ENCODE measurements around the gene ZMIZ1.

ZMIZ1 gene

GRCh38 chr10:79155301-79156081 is 86.7 kb downstream of the ZMIZ1 start:
- DNase-seq (ENCODE audit: low read depth): no peak

DNA sequence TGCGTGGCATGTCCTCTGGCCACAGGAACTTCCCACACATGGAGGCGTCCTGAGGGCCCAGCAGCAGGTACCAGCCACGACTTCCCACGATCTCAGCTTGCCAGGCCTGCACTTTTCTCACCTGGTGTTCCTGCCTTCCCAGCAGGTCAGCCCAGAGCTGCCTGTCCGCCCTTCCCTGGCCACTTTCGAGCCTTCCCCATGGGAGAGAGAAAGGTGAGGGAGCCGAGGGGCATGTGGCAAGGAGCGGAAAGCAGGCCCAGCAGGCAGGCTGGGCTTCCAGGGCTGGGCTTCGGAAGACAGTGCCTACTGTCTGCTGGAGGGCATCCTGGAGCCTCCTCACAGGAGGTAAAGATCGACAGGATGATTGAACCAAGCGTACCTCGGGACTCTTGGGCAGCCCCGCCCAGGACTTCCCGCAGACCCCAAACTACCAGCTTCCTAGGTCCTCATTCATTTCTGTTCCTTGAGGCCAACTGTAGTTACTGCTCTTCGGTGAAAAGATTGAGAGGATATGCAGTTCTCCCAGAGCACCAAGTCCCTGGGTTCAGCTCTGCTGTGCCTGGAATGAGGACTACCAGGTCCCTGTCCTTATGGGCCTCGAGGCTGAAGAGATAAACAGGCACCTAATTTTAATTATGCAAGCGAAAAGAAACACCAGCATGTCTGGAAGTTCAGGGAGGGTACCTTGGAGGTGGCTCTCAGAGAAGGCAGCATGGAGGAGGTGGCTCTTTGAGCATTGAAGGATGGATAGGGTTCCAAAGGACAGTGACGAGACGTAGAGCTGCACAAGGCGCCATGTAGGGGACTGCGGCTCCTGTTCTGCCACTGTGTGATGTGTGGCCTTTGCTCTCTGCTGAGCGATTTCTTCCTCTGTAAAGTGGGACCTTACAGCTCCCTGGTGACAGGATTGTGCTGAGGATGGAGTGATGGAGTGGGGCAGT is 87.8 kb downstream of the ZMIZ1 start:
- DNase-seq (ENCODE audit: low read depth): no peak

GRCh38 chr10:79158004-79158340 is 89.2 kb downstream of the ZMIZ1 start:
- no peak for DNase-seq (ENCODE audit: low read depth)

DNA sequence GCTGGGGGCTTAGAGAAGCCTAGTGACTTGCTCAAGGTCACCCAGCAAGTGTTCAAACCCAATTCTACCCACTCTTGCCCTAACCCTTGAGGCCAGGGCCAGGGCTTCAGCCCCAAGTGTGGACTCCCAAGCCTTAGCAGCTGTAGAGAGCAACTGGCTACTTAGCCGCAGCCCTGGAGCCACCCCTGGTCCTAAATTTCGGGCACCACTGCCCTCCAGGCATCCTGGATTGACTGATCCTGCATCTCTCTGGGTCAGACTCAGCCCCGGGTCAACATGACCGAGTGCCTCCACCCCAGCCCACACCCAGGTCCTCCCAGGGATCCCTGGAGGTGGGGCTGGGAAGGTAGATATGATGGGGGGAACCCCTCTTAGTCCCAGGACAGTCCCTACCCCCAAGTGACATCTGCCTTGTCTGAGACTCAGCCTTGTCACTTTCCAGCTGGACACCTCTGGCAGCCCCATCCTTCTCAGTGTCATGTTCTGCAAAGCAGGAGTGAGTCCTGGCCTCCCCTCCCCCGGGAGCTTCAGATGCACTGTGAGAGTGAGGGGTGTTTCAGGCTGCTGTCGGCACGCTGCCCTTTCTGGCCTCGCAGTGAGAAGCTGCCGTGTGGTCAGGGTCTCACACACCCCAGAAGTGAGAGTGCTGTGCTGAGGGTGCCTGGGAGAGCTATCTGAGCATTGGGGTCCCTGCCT is 89.8 kb downstream of the ZMIZ1 start:
- no peak for DNase-seq (ENCODE audit: low read depth)

- no peak for DNase-seq (ENCODE audit: low read depth)
Observed at GRCh38 chr10:79159141-79159651, 90.4 kb downstream of the ZMIZ1 start.

- no peak for DNase-seq (ENCODE audit: low read depth)
Observed at GRCh38 chr10:79159785-79160184, 91.0 kb downstream of the ZMIZ1 start.

DNA sequence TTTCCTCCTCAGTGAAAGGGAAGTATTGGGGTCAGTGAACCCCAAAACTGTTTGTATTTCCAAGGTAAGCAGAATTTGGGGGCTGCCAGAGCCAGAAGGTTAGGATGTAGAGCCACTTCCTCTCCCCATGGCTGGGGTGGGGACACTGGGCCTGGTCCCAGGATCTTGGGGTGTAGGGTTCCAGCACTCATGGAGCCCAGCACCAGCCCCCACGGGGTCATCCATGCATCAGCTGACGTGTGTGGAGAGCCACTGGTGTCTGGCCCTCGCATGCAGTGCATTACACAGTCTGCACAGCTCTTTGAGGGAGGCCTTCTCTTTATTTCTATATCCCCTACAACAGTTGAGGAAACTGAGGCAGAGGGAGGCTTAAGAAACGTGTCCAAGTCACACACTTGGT is 91.4 kb downstream of the ZMIZ1 start:
- no peak for DNase-seq (ENCODE audit: low read depth)

DNA sequence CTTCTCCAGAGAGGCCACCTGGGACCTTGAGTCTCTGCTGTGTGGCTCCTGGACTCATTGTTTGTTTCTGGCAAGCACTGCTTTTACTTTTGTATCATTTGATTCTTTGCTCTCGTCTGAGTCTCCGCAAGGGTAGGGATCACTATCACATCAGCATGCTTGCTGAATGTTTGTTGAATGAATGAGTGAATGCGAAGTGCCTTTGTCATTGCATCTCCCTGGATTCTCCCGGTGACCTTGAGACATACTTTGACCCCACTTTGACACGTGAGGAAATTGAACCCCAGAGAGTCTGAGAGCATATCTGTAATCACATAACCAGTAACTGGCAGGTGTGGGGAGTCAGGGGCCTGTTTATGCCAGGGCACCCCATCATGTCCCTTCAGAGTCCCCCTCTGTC is 92.8 kb downstream of the ZMIZ1 start:
- no peak for DNase-seq (ENCODE audit: low read depth)

GRCh38 chr10:79162022-79162421 is 93.3 kb downstream of the ZMIZ1 start:
- no peak for DNase-seq (ENCODE audit: low read depth)

DNA sequence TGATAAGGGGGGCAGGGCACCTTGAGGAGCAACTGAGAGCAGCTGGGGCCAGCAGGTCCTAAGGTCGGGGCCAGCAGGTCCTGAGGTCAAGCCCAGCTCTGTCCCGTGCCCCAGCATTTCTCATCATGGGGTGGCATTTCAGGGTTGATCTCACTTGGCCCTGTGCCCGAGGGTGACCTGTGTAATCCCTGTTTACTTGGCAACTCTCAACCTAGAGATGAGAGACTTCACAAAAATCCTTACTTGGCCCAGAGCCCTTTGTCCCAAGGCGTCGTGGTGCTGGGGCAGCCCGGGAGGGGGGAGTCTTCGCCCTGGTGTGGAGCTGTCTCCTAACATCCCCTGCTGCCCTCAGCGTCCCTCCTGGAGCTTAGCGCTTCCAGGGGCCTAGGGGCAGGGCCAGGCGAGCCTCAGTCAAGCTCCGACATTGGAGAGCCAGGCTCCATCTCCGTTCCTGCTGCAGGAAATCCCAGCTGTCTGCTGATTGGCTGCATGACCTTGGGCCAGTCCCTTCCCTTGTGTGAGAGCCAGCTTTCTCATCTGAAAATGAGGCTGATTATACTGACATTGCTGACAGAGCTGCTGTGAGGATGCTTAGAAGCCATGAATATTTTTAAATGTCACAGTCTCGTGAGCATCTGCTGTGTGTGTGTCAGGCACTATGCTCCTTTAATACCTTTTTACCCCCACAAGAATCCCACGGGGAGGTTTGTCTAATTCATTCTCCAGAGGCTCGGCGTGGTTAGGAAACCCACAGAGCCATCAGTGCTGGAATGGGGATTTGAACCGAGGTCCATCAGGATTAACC is 94.3 kb downstream of the ZMIZ1 start:
- DNase-seq (ENCODE audit: low read depth): no peak

- DNase-seq (ENCODE audit: low read depth): no peak
Observed at GRCh38 chr10:79163666-79163975, 94.9 kb downstream of the ZMIZ1 start.

GRCh38 chr10:79164075-79164474 is 95.3 kb downstream of the ZMIZ1 start:
- no peak for DNase-seq (ENCODE audit: low read depth)

GRCh38 chr10:79165070-79165778 is 96.5 kb downstream of the ZMIZ1 start:
- DNase-seq (ENCODE audit: low read depth): no peak

DNA sequence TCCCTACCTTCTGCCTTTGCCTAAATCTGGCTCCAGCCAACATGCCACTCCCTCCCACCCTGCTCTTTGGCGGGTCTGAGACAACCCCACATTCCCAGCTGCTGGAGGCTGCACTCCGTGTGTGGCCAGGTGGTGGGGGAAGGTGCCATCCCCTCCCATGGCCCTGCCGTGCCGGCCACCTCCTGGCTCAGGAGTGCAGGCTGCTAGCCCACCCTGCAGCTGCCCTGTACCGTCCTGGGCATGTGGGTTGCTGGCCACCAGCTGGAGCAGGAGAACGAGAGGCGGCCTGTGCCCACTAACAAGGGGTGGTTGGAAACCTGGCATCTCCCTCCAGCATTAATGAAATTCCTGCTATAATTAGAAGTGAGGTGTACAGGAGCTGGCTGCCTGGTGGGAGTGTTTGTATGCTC is 97.6 kb downstream of the ZMIZ1 start:
- DNase-seq (ENCODE audit: low read depth): no peak

DNA sequence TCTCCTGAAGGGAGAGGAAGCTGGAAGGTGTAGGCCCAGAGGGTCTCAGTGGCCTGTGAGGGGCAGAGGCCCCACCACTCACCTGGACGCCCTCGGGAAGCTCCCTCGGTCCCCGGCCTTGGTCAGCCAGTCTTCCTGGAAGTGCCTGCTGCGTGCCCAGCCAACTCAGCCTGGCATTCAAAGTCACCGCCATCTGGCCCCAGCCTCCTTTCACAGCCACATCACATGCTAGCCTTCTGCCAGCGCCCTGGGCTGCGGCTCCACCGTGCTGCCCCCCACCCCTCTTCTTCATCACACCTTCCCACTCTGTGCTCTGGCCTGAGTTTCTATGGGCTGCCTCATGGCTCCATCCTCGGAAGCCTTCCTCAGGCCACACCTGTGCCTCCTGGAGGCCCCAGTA is 98.0 kb downstream of the ZMIZ1 start:
- no peak for DNase-seq (ENCODE audit: low read depth)

DNA sequence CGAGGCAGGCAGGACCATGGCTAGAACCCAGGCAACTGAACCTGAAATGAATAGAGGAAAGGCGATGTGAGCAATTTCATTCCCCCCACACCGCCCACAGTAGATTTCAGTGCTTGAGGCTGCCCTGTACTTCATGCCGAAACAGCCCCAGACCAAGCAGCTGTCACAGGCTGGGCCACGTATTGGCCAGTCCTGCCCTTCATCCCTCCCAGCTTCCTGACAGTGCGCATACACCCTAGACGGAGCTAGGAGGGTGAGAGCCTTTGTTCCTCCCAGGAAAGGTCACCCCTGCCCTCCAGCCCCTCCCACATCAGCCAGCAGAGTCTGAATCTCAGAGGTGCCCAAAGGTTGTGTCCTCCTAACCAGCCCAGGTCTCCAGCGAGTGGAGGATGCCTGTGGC is 98.8 kb downstream of the ZMIZ1 start:
- DNase-seq (ENCODE audit: low read depth): no peak

DNA sequence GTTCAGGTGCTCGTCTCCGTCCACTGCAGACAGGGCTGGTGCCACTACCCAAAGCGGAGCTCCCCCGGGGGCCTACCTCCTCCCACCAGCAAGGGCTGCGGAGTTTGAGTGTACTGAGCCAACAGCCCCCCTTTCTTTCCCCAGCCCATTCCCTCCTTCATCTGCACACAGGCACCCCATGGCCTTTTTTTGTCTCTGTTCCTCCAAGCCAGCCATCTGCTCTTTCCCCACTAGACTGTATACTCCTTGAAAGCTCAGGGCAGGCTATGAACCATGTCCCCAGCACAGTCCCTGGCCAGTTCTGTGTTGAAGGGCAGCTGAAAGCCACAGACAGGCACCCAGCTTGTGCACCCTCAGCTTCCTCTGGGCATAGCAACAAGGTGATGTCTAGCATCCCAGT is 99.4 kb downstream of the ZMIZ1 start:
- DNase-seq (ENCODE audit: low read depth): no peak

DNA sequence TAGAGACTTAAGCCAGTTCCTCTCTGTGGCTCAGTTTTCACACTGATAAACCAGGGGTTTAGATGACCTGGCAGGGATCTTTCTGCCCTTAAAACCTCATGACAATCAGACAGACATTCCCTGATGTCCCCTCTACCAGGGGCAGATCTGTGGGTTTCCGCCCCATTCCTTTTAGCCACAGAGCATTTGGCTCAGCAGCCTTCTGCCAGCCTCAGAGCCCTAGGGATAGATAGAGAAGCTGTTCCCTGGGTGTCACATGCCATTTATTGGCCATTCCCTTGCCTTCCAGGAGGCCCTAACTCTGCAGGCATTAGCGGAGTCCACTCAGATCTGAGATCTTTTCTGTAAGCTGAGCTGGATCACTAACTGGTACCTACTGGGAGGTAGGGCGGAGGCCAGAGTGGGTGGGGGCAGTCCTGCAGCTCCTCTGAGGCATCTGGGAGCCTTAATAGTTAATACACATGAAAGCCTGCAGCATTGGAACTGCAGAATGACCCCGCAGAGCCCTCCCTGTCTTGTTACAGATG is 101.5 kb downstream of the ZMIZ1 start:
- no peak for DNase-seq (ENCODE audit: low read depth)

DNA sequence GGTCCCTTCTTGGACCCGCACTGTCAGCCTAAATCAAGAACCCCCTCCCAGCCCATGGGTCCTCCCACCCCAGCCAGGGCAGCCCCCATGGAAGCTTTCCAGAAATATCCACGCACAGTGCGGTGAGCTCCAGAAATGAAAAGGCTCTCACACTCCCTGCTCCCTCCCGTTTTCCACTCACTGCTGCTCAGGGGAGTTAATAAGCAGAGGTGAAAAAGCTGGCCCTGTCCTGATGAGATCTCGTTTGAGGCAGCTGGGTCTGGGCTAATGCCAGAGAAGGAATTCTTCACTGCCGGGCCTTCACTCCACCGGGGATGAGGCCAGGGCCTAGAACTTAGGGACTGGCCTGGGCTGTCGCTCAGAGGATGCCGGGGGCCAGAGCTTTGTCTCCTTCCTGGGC is 102.2 kb downstream of the ZMIZ1 start:
- DNase-seq (ENCODE audit: low read depth): no peak

DNA sequence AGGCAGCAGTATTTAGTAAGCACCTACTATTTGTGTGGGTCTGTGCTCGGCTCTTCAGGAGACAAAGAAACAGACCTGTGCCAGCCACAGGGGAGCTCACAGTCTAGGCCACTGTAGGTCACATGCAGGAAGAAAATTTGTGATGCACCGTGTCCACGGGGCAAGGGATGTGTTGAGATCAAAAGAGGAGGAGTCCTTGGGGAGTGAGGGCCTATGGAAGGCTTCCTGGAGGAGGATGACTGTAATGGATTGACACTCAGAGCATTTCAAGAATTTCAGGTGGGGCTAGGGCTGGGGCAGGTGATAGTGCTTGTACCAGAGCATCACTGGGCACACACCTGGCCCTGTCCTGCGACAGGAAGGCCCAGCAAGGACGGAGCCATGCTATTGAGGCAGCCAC is 102.7 kb downstream of the ZMIZ1 start:
- no peak for DNase-seq (ENCODE audit: low read depth)

GRCh38 chr10:79172881-79173280 is 104.1 kb downstream of the ZMIZ1 start:
- DNase-seq (ENCODE audit: low read depth): no peak

All from HS-27A (cell line).